ENCODE results near the gene ELF2.

- TF ChIP-seq ATF3 (CRISPR knock-in tag; conservative IDR thresholded peaks at IDR 0.05) (no peak), CTCF (IDR thresholded peaks at IDR 0.05) (no peak), ELF4 (CRISPR knock-in tag; IDR thresholded peaks at IDR 0.05; ENCODE audit: low read depth) (no peak), RORB (CRISPR knock-in tag; IDR thresholded peaks at IDR 0.05) (no peak), KAT7 (CRISPR knock-in tag; IDR thresholded peaks at IDR 0.05; ENCODE audit: borderline replicate concordance) (no peak), MAX (CRISPR knock-in tag; IDR thresholded peaks at IDR 0.05) (no peak), USF2 (CRISPR knock-in tag; IDR thresholded peaks at IDR 0.05) (no peak), PRDM15 (CRISPR knock-in tag; IDR thresholded peaks at IDR 0.05) (no peak), ZNF232 (CRISPR knock-in tag; IDR thresholded peaks at IDR 0.05) (no peak), NFATC4 (CRISPR knock-in tag; IDR thresholded peaks at IDR 0.05) (no peak)
Measured at GRCh38 chr4:139177049-139177868, at the start of gene ELF2.

Measured in WTC11 (cell line).